A549 (cell line): ENCODE measurements around the gene NOPCHAP1. TPM values are rescaled to one million over a fixed set of nuclear protein-coding genes. Genes with fewer than 3 reads are reported as not detected.

Experiments
- ATAC-seq, 2 experiments: fragments of 200-7000 bp in 1 of 2; fragments of >200 bp in 1 of 2; cut with Nextera tagmentation in 1 of 2; cut with Tn5 transposase in 1 of 2; 3 replicates each; pipeline versions ENCODE4 v1.8.0 to v1.9.1; 2018 to 2020; ENCODE audit warnings: mild to moderate bottlenecking in 1 of 2, moderate library complexity in 1 of 2
- CTCF ChIA-PET: fragments of 300-600 bp; sonication (Branson Sonifier 250); formaldehyde crosslinking; extraction: SDS; loops from one replicate; lab custom pipeline; 2021; ENCODE audit warnings: antibody characterized with exemption, inconsistent platforms; lab: Yijun Ruan, JAX
- POLR2A ChIA-PET: fragments of 350-600 bp; formaldehyde crosslinking; extraction: SDS; loops from one replicate; lab custom pipeline; 2021; ENCODE audit warnings: antibody characterized with exemption, inconsistent platforms; lab: Yijun Ruan, JAX
- DNase-seq, 2 experiments: peaks; one replicate each; pipeline versions ENCODE4 v3.0.0 to v3.0.0-alpha.2; 2011 to 2016; ENCODE audit warnings: low read depth in 1 of 2, low spot score in 1 of 2
- FAIRE-seq: peaks from 2 replicates; lab custom pipeline; 2011; peaks lifted over from hg19 to GRCh38; lab: Jason Lieb, UNC
- H3K27ac ChIP-seq, 2 experiments: fragments of >200 bp; sonication (Bioruptor Twin); formaldehyde crosslinking; 3 replicates each; pipeline ENCODE4 v1.5.1; 2016 to 2017
- H3K4me1 ChIP-seq: fragments of >200 bp; sonication (Bioruptor Twin); formaldehyde crosslinking; 3 replicates; pipeline ENCODE4 v1.6.1; 2016
- H3K4me2 ChIP-seq: fragments of >200 bp; sonication (Bioruptor Twin); formaldehyde crosslinking; 3 replicates; pipeline ENCODE4 v1.6.1; 2016
- H3K4me3 ChIP-seq: fragments of >200 bp; sonication (Bioruptor Twin); formaldehyde crosslinking; 3 replicates; pipeline ENCODE4 v1.5.1; 2016
- H3K9me3 ChIP-seq: fragments of >200 bp; sonication (Bioruptor Twin); formaldehyde crosslinking; 3 replicates; pipeline ENCODE4 v1.6.1; 2016
- BHLHE40 ChIP-seq: IDR thresholded peaks from 2 replicates; pipeline ENCODE4 v1.6.1; 2012; ENCODE audit warnings: low read depth, low read length, inconsistent platforms
- CBX8 ChIP-seq: fragments of 200-600 bp; sonication (generic); IDR thresholded peaks from 2 replicates; pipeline ENCODE4 v1.6.1; 2016
- CHD2 ChIP-seq: fragments of 150-350 bp; IDR thresholded peaks from 2 replicates; pipeline ENCODE4 v1.6.1; 2014; ENCODE audit warnings: low read length; ENCODE audit not compliant: partially characterized antibody
- CHD4 ChIP-seq: fragments of 200-600 bp; sonication (generic); IDR thresholded peaks from 2 replicates; pipeline ENCODE4 v1.6.1; 2016; ENCODE audit warnings: antibody characterized with exemption, mild to moderate bottlenecking, borderline replicate concordance
- CTCF ChIP-seq: fragments of >200 bp; sonication (Bioruptor Twin); formaldehyde crosslinking; IDR thresholded peaks from 3 replicates; pipeline ENCODE4 v1.5.1; 2016
- EHF ChIP-seq: fragments of 250-450 bp; sonication (Bioruptor Pico); IDR thresholded peaks from 2 replicates; pipeline ENCODE4 v1.5.0; 2020; ENCODE audit warnings: mild to moderate bottlenecking
- EHMT2 ChIP-seq: fragments of 200-600 bp; sonication (generic); IDR thresholded peaks from 2 replicates; pipeline ENCODE4 v1.6.1; 2016; ENCODE audit warnings: antibody characterized with exemption, low read depth, mild to moderate bottlenecking, moderate library complexity
- FOSB ChIP-seq: fragments of 250-450 bp; sonication (Bioruptor Pico); IDR thresholded peaks from 2 replicates; pipeline ENCODE4 v1.5.0; 2020; ENCODE audit warnings: mild to moderate bottlenecking, moderate library complexity
- HEYL ChIP-seq: fragments of 250-450 bp; sonication (Bioruptor Pico); IDR thresholded peaks from 2 replicates; pipeline ENCODE4 v1.8.0; 2021; ENCODE audit warnings: mild to moderate bottlenecking, moderate library complexity
- HOXA7 ChIP-seq: fragments of 250-450 bp; sonication (Bioruptor Pico); IDR thresholded peaks from 2 replicates; pipeline ENCODE4 v1.5.0; 2020; ENCODE audit warnings: mild to moderate bottlenecking, moderate library complexity
- JUNB ChIP-seq: fragments of >200 bp; sonication (Bioruptor Twin); formaldehyde crosslinking; IDR thresholded peaks from 2 replicates; pipeline ENCODE4 v1.6.1; 2016
- KDM1A ChIP-seq: fragments of 200-600 bp; sonication (generic); IDR thresholded peaks from 2 replicates; pipeline ENCODE4 v1.6.1; 2016; ENCODE audit warnings: low read depth, mild to moderate bottlenecking
- KDM5A ChIP-seq: fragments of 200-600 bp; sonication (generic); IDR thresholded peaks from 2 replicates; pipeline ENCODE4 v1.6.1; 2016; ENCODE audit warnings: antibody characterized with exemption, mild to moderate bottlenecking
- MAFK ChIP-seq: fragments of 450-650 bp; IDR thresholded peaks from 2 replicates; pipeline ENCODE4 v1.6.1; 2014; ENCODE audit not compliant: partially characterized antibody
- MAZ ChIP-seq: fragments of 150-350 bp; IDR thresholded peaks from 2 replicates; pipeline ENCODE4 v1.6.1; 2014; ENCODE audit warnings: antibody characterized with exemption, low read depth, low read length, borderline replicate concordance
- MYC ChIP-seq: IDR thresholded peaks from 2 replicates; pipeline ENCODE4 v1.6.1; 2012; ENCODE audit warnings: mild to moderate bottlenecking, inconsistent platforms, low read length, improper control_type of control experiment, borderline replicate concordance
- NFE2L2 ChIP-seq: fragments of 150-350 bp; conservative IDR thresholded peaks from 2 replicates; pipeline ENCODE4 v1.6.1; 2014; ENCODE audit warnings: low read length
- POLR2A ChIP-seq: IDR thresholded peaks from 2 replicates; pipeline ENCODE4 v1.6.1; 2012; ENCODE audit warnings: mild to moderate bottlenecking, low read length
- POLR2AphosphoS2 ChIP-seq: conservative IDR thresholded peaks from 2 replicates; pipeline ENCODE4 v1.6.1; 2012; ENCODE audit warnings: low read length, improper control_type of control experiment, inconsistent platforms
- SREBF2 ChIP-seq: fragments of 450-650 bp; IDR thresholded peaks from 2 replicates; pipeline ENCODE4 v1.6.1; 2014; ENCODE audit warnings: mild to moderate bottlenecking, moderate library complexity
- TFCP2L1 ChIP-seq: fragments of 250-450 bp; sonication (Bioruptor Pico); IDR thresholded peaks from 2 replicates; pipeline ENCODE4 v1.5.0; 2021; ENCODE audit warnings: mild to moderate bottlenecking
- TP53 ChIP-seq: fragments of 250-450 bp; sonication (Bioruptor Pico); IDR thresholded peaks from 2 replicates; pipeline ENCODE4 v1.5.0; 2021; ENCODE audit warnings: mild to moderate bottlenecking, moderate library complexity
- ZC3H11A ChIP-seq: fragments of 450-650 bp; IDR thresholded peaks from 2 replicates; pipeline ENCODE4 v1.6.1; 2014; ENCODE audit warnings: antibody characterized with exemption, mild to moderate bottlenecking
- WGBS: methylation state at CpG from one replicate; pipeline ENCODE4 v1.1.6; 2017; ENCODE audit errors: missing lambda C conversion rate; 5-methylcytosine and 5-hydroxymethylcytosine counted together
- polyA plus RNA-seq, 4 experiments: library from polyadenylated mRNA; depleted of rRNA in 3 of 4; stranded (reverse); fragments of >200 nt; fragmentation: RNase III in 1 of 4; extraction: RNeasy Plus Mini Kit Qiagen cat#74134 plus additional on column Dnase treatment in 1 of 4; gene quantifications; 2 replicates in 3 of 4; 3 replicates in 1 of 4; pipeline ENCODE4 v1.2.3, GENCODE V29; 2011 to 2017
- TF ChIP-seq, protein P1 (sequence below): fragments of >200 bp; sonication (Bioruptor Twin); formaldehyde crosslinking; IDR thresholded peaks from 2 replicates; pipeline ENCODE4 v1.6.1; 2016
- TF ChIP-seq, protein P2 (sequence below): fragments of >200 bp; sonication (Bioruptor Twin); formaldehyde crosslinking; IDR thresholded peaks from 3 replicates; pipeline ENCODE4 v1.6.1; 2016
- TF ChIP-seq, protein P3 (sequence below): fragments of 250-450 bp; sonication (Bioruptor Pico); IDR thresholded peaks from 2 replicates; pipeline ENCODE4 v1.5.0; 2020; ENCODE audit warnings: low read depth, mild to moderate bottlenecking, moderate library complexity
- TF ChIP-seq, protein P4 (sequence below): IDR thresholded peaks from 2 replicates; pipeline ENCODE4 v1.6.1; 2012

NOPCHAP1 gene
- polyA plus RNA-seq, 2 of the 4 experiments (the other 2 are of a cell fraction), result 21.7 to 29.5 TPM

DNA sequence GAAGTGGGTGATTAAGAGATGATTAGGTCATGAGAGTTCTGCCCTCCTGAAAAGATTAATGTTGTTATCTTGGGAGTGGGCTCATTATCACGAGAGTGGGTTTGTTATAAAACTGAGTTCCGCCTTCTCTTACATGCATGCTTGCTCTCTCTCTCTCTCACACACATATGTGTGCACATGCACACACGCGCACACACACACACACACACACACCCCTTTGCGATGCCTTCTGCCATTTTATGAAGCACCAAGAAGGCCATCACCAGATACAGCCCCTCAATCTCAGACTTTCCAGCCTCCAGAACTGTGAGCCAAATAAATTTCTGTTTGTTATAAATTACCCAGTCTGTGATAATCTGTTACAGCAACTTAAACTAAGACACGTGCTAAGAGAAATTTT is 22.4 kb upstream of the NOPCHAP1 start:
- no peak for ATAC-seq
- FAIRE-seq, result no peak
- Histone ChIP-seq H3K27ac (no peak overlapping the region), H3K9me3 (no peaks in the 10 kb centered on the region), H3K4me2 (no peak overlapping the region), H3K4me1 (peaks cover 13% of the 10 kb centered on the region), H3K4me3 (no peak overlapping the region)
- CTCF ChIA-PET, result no interaction called here
- POLR2A ChIA-PET, result no interaction called here
- WGBS, result 78% methylated on average over 6 of the region's 6 CpGs
- DNase-seq, result no peak
- TF ChIP-seq, protein P1, sequence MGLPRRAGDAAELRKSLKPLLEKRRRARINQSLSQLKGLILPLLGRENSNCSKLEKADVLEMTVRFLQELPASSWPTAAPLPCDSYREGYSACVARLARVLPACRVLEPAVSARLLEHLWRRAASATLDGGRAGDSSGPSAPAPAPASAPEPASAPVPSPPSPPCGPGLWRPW, result no peak
- TF ChIP-seq MAFK (no peak), EHF (CRISPR knock-in tag) (no peak), POLR2A (no peak), CHD4 (no peak), HEYL (no peak), EHMT2 (no peak), JUNB (no peak)
- TF ChIP-seq, protein P2, sequence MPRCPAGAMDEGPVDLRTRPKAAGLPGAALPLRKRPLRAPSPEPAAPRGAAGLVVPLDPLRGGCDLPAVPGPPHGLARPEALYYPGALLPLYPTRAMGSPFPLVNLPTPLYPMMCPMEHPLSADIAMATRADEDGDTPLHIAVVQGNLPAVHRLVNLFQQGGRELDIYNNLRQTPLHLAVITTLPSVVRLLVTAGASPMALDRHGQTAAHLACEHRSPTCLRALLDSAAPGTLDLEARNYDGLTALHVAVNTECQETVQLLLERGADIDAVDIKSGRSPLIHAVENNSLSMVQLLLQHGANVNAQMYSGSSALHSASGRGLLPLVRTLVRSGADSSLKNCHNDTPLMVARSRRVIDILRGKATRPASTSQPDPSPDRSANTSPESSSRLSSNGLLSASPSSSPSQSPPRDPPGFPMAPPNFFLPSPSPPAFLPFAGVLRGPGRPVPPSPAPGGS, result no peak
- TF ChIP-seq, protein P3, sequence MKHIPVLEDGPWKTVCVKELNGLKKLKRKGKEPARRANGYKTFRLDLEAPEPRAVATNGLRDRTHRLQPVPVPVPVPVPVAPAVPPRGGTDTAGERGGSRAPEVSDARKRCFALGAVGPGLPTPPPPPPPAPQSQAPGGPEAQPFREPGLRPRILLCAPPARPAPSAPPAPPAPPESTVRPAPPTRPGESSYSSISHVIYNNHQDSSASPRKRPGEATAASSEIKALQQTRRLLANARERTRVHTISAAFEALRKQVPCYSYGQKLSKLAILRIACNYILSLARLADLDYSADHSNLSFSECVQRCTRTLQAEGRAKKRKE (CRISPR knock-in tag), result no peak

- ChIA-PET CTCF (interaction anchor here (1.9 kb wide), 1 partner anchor 583 kb away, joined by 4 read pairs; no protein-coding TSS in a partner anchor), POLR2A (no interaction called here)
- Histone ChIP-seq H3K4me2 (no peak overlapping the region), H3K4me3 (no peak overlapping the region), H3K9me3 (no peaks in the 10 kb centered on the region), H3K4me1 (peaks cover 7% of the 10 kb centered on the region), H3K27ac (no peak overlapping the region)
- no peak for TF ChIP-seq HEYL
- no peak for TF ChIP-seq KDM5A
- TF ChIP-seq POLR2AphosphoS2, result no peak
- TF ChIP-seq, protein P4, sequence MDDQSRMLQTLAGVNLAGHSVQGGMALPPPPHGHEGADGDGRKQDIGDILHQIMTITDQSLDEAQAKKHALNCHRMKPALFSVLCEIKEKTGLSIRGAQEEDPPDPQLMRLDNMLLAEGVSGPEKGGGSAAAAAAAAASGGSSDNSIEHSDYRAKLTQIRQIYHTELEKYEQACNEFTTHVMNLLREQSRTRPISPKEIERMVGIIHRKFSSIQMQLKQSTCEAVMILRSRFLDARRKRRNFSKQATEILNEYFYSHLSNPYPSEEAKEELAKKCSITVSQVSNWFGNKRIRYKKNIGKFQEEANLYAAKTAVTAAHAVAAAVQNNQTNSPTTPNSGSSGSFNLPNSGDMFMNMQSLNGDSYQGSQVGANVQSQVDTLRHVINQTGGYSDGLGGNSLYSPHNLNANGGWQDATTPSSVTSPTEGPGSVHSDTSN, result no peak
- no peak for TF ChIP-seq SREBF2
- TF ChIP-seq CTCF, result no peak
- TF ChIP-seq FOSB (CRISPR knock-in tag), result no peak
- no peak for TF ChIP-seq MYC
- no peak for TF ChIP-seq CBX8
- TF ChIP-seq KDM1A, result no peak
- ATAC-seq (no peak), DNase-seq (no peak), FAIRE-seq (no peak)
- WGBS, result 63% methylated on average over 8 of the region's 8 CpGs
Observed at GRCh38 chr12:104964167-104964855, 21.8 kb upstream of the NOPCHAP1 start.

GRCh38 chr12:104964856-104965205 is 21.3 kb upstream of the NOPCHAP1 start:
- no peak overlapping the region for H3K27ac ChIP-seq
- no peaks in the 10 kb centered on the region for H3K9me3 ChIP-seq
- H3K4me2 ChIP-seq, result no peak overlapping the region
- POLR2A ChIA-PET, result no interaction called here
- 17% methylated on average over 2 of the region's 2 CpGs for WGBS
- ATAC-seq (no peak), DNase-seq (no peak), FAIRE-seq (no peak)
- peaks cover 2% of the 10 kb centered on the region for H3K4me1 ChIP-seq
- H3K4me3 ChIP-seq, result no peak overlapping the region
- CTCF ChIA-PET, result interaction anchor here (1.9 kb wide), 1 partner anchor 583 kb away, joined by 4 read pairs; no protein-coding TSS in a partner anchor
- TF ChIP-seq TFCP2L1 (CRISPR knock-in tag) (no peak), BHLHE40 (no peak), MAZ (no peak), TP53 (CRISPR knock-in tag) (no peak), NFE2L2 (no peak), EHF (CRISPR knock-in tag) (no peak), KDM1A (no peak), CHD4 (no peak), MAFK (no peak), MYC (no peak), ZC3H11A (no peak), CHD2 (no peak), HOXA7 (no peak)
- TF ChIP-seq, protein P3 (CRISPR knock-in tag), result no peak
- TF ChIP-seq, protein P2, result no peak
